ENCODE data around the gene XRCC6.
A peak's percentile ranks its signal among the peaks of the same experiment; 100 is the strongest.
"Not testable (repeated sequence)": the region's sequence is repeated elsewhere in the genome, so short reads cannot be mapped to it uniquely, and the experiment has no call there.

The XRCC6 gene

GRCh38 chr22:41650821-41651220 lies 29.7 kb downstream of the XRCC6 start:
- no peak for DNase-seq (ENCODE audit: low spot score)

GRCh38 chr22:41654322-41654721 lies 33.2 kb downstream of the XRCC6 start:
- no peak for DNase-seq (ENCODE audit: low spot score)

GRCh38 chr22:41656556-41656955 lies 35.5 kb downstream of the XRCC6 start:
- DNase-seq (ENCODE audit: low spot score) = no peak

- no peak for DNase-seq (ENCODE audit: low spot score)
Measured at GRCh38 chr22:41657709-41658108, 36.6 kb downstream of the XRCC6 start.

GRCh38 chr22:41658869-41659268 lies 37.8 kb downstream of the XRCC6 start:
- DNase-seq (ENCODE audit: low spot score) = no peak

- DNase-seq (ENCODE audit: low spot score) = no peak
Measured at GRCh38 chr22:41659941-41660340, 38.8 kb downstream of the XRCC6 start.

- DNase-seq (ENCODE audit: low spot score) = no peak
Measured at GRCh38 chr22:41660416-41660815, 39.3 kb downstream of the XRCC6 start.

GRCh38 chr22:41661088-41661487 lies 40.0 kb downstream of the XRCC6 start:
- no peak for DNase-seq (ENCODE audit: low spot score)

- DNase-seq (ENCODE audit: low spot score) = no peak
Measured at GRCh38 chr22:41661713-41662112, 40.6 kb downstream of the XRCC6 start.

- DNase-seq (ENCODE audit: low spot score) = not testable (repeated sequence)
Measured at GRCh38 chr22:41663594-41663993, 42.5 kb downstream of the XRCC6 start.

- DNase-seq (ENCODE audit: low spot score) = no peak
Measured at GRCh38 chr22:41664490-41664889, 43.4 kb downstream of the XRCC6 start.

- DNase-seq (ENCODE audit: low spot score) = no peak
Measured at GRCh38 chr22:41664951-41665350, 43.9 kb downstream of the XRCC6 start.

GRCh38 chr22:41668971-41669911 lies 48.1 kb downstream of the XRCC6 start:
- DNase-seq (ENCODE audit: low spot score) = no peak

- DNase-seq (ENCODE audit: low spot score) = not testable (repeated sequence)
Measured at GRCh38 chr22:41672096-41672495, 51.0 kb downstream of the XRCC6 start.

GRCh38 chr22:41672780-41673509 lies 51.9 kb downstream of the XRCC6 start:
- DNase-seq (ENCODE audit: low spot score) = no peak

GRCh38 chr22:41674846-41675340 lies 53.8 kb downstream of the XRCC6 start:
- DNase-seq (ENCODE audit: low spot score) = no peak

GRCh38 chr22:41676134-41676533 lies 55.0 kb downstream of the XRCC6 start:
- no peak for DNase-seq (ENCODE audit: low spot score)

- DNase-seq (ENCODE audit: low spot score) = no peak
Measured at GRCh38 chr22:41681616-41682015, 60.5 kb downstream of the XRCC6 start.

GRCh38 chr22:41682033-41682807 lies 61.1 kb downstream of the XRCC6 start:
- DNase-seq (ENCODE audit: low spot score) = peak; percentile 92

- no peak for DNase-seq (ENCODE audit: low spot score)
Measured at GRCh38 chr22:41683052-41683451, 62.0 kb downstream of the XRCC6 start.

GRCh38 chr22:41683616-41684015 lies 62.5 kb downstream of the XRCC6 start:
- DNase-seq (ENCODE audit: low spot score) = no peak

GRCh38 chr22:41684194-41684593 lies 63.1 kb downstream of the XRCC6 start:
- no peak for DNase-seq (ENCODE audit: low spot score)

Data from left forelimb (tissue), 1 donor.